Activated CD8-positive, alpha-beta memory T cell treated with anti-CD3 and anti-CD28 coated beads for 24 hours (primary cell): ENCODE measurements around the gene FZD10.

Experiments used
- DNase-seq: peaks from one replicate; pipeline ENCODE4 v3.0.0-alpha.2; 2020

The FZD10 gene

GRCh38 chr12:130132831-130133511 is 29.3 kb upstream of the FZD10 start:
- no peak for DNase-seq

- DNase-seq: no peak
These were observed 28.3 kb upstream of the FZD10 start for GRCh38 chr12:130133851-130134562.

- no peak for DNase-seq
These were observed 27.7 kb upstream of the FZD10 start for GRCh38 chr12:130134563-130134915.

GRCh38 chr12:130136509-130137039 is 25.7 kb upstream of the FZD10 start:
- no peak for DNase-seq

DNA sequence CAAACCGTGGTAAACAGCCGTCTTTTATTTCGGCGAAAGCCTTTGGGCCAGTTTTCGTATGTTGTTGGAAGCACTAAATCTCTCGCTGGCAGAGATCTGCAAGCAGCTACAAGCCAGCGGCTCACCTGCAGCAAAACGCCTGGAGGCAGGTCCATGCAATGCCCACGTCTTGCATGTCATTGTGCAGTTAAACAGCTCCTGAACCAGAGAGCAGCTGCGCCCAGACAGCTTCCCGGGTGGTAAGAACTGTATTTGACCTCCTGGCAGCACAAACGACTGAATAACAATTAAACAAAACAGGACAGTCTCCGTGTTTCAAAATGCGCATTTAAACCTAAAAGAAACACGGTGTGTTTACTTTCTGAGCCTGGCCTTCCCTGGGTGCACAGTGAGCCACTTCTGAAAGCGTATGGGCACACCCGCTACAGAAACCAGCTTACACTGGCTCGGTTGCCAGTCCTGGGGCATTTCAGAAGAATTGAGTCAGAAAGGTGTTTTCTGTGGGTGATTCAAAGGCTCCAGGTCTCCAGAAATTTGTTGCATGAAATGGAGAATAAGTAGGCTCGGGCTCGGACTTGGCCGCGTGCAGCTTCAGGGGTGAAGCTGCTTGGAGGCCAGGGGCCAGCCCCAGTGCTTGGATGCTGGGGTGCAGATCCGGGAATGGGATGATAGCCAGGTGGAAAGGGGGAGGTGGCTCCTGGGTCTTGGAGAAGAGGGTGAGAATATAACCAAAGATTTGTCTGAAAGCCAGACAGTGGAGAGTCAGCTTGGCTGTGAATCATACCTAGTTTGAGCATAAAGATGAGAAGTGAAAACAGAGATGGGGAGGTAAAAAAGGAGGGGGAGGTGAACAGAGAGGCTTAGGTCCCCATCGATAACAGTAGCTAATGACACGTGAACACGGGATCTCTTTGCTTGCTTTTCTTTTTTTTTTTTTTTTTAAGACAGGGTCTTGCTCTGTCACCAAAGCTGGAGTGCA is 24.9 kb upstream of the FZD10 start:
- DNase-seq: no peak

DNA sequence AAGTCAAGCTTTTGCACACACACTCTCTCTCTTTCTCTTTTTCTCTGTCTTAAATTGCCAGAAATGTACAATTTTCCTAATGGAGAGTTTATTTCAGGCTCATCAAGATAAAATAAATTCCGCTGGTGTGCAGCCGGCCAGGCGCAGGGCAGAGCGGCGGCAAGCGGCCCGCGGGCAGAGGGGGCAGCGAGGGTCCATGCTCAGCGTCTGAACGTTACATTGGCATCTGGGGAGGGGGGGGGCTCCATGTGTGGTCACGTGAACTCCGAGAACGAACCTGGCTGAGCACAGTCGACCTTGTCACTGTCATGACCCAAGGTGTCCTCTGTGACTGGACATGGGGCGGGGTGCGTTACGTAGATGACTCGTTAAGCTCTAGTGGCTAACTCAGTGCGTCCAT is 23.8 kb upstream of the FZD10 start:
- no peak for DNase-seq

DNA sequence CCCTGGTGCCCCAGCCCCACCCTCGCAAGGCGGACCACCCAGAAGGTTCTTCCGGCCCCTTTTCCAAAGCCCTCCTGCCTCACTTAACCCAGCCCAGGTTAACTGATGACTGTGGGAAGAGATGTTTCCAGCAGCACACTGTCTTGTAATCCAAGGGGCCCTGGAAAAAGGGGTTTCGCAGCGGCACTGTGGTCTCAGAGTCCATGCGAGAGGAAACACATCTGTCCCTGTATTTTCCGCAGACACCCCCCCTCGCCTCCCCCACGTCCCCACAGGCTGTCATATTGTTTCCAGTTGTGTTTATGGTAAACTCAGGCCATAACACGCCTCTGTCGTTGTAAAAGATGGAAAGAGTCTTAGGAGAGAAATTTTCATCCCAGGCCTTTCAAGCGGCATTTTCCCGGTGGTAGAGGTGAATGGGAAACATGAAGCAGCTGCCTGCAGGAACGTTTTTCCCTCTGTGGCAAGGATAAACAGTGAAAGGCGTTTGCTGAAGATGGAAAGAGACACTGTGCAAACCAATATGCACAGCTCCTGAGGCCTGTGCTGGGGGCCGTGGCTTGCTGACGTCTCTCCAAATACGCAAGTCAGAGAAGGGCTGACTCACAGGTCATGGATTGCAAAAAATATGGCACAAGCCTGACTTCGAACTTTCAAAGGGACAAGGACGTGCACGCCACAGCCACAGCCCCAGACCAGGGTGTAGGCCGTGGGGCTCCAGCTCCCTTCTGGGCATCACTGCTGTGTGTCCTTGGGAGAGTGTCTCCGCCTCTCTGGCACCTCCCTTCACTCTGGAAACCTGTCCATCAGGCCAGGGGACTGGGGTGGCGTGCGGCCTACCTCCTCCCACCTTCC is 22.5 kb upstream of the FZD10 start:
- DNase-seq: no peak

GRCh38 chr12:130141105-130141504 is 21.2 kb upstream of the FZD10 start:
- no peak for DNase-seq

DNA sequence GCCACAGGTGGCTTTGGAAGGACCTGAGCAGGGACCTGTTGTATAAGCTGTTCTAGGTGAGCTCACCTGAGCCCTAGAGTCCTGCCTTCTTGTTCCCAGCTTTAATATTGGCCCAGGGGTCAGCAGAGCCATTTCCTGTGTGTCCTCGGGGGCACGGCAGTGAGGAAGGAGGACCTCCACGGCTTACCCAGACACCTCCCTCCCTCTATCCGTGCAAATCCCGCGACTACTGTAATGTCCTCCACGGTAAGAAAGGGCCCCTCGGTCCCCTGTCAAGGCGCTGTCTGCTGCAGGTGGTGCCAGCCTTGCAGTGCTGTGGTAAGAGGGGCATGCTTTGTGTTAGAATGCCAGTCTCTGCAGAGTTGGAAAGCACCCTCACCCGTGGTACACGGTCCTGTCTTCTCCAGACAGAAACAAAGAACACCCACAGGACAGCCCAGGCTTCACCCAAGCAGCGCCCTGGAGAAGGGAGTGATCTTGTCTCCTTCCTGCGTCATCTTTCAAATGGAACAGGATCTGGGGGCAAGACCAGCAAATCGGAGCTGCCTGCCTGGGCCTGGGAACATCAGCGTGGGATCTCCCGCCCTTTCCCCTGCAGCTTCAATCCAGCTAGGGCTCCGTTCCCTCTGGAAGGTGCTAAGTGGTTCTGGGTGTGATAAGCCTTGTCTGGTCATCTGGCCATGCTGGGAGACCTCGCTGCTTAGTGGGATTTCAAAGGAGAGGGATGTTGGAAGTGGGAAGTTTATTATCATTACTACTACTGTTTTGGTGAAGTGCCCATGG is 20.2 kb upstream of the FZD10 start:
- DNase-seq: no peak

- no peak for DNase-seq
These were observed 19.5 kb upstream of the FZD10 start for GRCh38 chr12:130142736-130143135.

GRCh38 chr12:130143136-130143535 is 19.1 kb upstream of the FZD10 start:
- DNase-seq: no peak

DNA sequence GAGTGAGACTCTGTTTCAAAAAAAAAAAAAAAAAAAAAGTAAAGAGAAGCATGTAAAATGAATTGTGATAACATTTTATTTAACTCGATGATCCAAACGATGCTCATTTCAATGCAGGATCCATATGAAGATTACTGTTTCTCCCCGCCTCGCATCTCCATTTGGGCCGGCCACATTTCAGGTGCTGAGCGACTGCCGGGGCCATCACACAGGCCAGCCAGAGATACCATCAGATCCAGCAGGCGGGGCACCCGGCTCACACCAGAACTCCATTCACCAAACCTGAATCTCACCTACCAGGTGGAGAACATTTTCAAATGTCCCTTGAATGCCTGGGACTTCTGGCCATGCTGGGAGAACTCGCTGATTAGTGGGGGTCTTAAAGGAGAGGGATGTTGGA is 18.0 kb upstream of the FZD10 start:
- DNase-seq: no peak

- no peak for DNase-seq
These were observed 16.5 kb upstream of the FZD10 start for GRCh38 chr12:130145731-130146130.

DNA sequence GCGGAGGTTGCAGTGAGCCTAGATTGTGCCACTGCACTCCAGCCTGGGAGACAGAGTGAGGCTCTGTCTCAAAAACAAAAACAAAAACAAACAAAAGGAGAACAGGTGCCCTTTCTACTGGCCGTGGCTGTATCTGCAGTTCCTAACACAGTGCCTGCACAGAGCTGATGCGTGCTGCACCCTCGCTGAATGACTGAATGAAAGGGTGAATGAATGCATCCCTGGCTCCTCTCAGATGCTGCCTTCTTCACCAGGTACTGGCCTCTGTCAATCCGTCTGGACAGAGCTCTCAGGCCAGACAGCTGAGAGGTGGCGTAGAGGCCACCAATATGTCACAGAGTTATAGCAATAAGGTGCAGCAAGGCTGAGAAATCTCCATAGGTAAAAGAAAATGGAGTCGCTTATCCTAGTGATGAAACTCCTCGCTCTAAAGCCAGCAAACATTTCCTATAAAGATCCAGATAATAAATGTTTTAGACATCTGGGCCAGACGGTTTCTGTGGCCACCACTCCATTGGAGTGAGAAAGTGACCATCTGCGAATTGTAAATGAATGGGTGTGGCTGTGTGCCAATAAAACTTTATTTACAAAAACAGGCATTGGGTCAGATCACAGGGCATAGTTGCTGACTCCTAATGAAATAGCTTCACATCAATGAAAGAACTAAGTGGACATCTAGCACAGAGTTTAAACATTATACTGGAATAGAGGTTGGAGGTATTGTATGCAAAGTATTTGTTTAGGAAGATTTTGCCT is 15.9 kb upstream of the FZD10 start:
- DNase-seq: no peak

DNA sequence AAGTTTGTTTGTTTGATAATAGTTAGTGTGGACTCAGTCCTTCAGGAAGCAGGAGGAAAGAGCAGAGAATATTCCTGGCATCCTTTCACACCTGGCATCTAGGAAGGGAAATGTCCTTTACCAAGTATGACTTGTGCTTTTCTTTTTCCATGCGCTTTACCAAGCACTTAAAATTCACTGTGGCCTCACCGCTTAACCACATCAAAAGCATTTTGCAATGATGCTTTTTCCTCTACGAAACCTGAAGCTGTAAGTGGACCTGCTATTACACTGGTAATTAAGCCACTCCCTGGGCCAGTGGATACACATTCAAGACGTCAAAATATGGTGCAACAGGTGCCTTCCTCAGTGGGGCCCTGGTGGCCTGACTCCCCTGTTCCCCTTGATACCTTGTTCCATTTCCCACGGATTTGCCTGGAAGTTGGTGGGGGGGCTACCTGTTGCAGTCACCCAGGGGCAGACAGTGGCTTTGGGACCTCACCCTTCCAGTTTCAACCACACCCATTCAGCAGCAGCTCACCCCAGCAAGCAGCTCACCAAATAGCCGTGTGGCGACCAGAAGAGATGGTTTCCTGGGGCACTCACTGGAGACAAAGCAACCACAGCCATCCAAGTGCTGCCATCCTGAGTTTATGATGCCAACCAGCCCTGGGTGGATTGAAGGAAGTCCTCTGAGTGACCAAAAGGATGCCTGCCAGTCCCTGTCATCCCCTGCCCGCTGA is 14.2 kb upstream of the FZD10 start:
- DNase-seq: no peak

GRCh38 chr12:130151846-130152245 is 10.4 kb upstream of the FZD10 start:
- no peak for DNase-seq

GRCh38 chr12:130152386-130152785 is 9.9 kb upstream of the FZD10 start:
- DNase-seq: no peak

- DNase-seq: no peak
These were observed 8.5 kb upstream of the FZD10 start for GRCh38 chr12:130153803-130154202.

DNA sequence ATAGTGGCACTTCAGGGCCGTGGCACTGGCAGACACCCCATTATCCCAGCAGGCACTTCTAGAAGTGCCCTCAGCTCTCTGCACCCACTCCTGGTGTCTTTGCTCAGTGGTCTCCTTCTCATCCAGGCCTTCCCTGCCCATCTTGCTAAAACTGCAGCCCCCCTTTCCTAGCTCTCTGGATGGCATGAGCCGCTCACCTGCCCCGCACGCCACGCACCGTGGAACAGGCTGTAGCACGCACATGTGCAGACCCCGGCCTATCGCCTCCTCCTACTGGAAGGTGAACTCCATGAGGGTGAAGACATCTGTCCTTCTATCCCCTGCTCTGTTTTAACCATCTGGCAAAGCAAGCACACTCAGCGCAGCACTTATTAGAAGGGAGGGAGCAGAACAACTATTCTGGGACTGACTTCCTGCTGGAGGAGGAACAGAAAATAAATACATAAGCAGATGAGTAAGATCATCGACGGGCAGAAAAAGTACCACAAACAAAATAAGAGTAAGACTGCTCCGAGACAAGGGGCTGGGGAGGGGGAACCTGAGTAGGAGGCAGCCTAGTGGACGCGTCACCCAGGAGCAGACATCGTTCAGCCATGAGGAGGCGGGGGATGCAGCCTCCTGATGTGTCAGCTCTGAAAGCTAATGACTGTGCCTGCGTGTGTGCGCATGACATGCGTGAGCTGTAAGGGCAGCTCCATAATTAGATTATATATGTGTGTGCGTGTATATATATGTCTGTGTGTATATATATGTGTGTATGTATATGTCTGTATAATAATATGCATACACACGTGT is 7.8 kb upstream of the FZD10 start:
- no peak for DNase-seq
